Lower lobe of right lung (tissue), 2 donors: ENCODE data around the gene MYH13. TPM values are rescaled to one million over a fixed set of nuclear protein-coding genes. Genes with fewer than 3 reads are reported as not detected.

Experiments used
- ATAC-seq, 2 donors: fragments of 200-7000 bp; cut with Tn5 transposase; one replicate each; pipeline ENCODE4 v1.9.1; 2020 to 2022; ENCODE audit warnings: mild to moderate bottlenecking in 2 of 2, moderate library complexity in 2 of 2
- DNase-seq: peaks from one replicate; pipeline ENCODE4 v3.0.0-alpha.2; 2020
- H3K27ac ChIP-seq: fragments of 200-600 bp; one replicate; pipeline ENCODE4 v1.8.0; 2022
- H3K27me3 ChIP-seq: fragments of 200-600 bp; one replicate; pipeline ENCODE4 v1.8.0; 2022; ENCODE audit warnings: low read depth
- H3K36me3 ChIP-seq: fragments of 200-600 bp; one replicate; pipeline ENCODE4 v1.8.0; 2022; ENCODE audit warnings: mild to moderate bottlenecking
- H3K4me1 ChIP-seq: fragments of 200-600 bp; one replicate; pipeline ENCODE4 v1.8.0; 2022
- H3K4me3 ChIP-seq: fragments of 200-600 bp; one replicate; pipeline ENCODE4 v1.8.0; 2022; ENCODE audit warnings: mild to moderate bottlenecking
- H3K9me3 ChIP-seq: fragments of 200-600 bp; one replicate; pipeline ENCODE4 v1.8.0; 2022
- intact Hi-C: fragments of 100-400 bp; cut with DNase I; formaldehyde crosslinking; loops from one replicate; pipeline ENCODE4 v1.11.0; 2022
- total RNA-seq: library from RNA; stranded (reverse); fragmentation: NEBNext Ultra II Directional; extraction: Animal tissue kit (Norgen Biotek cat#: 25700); gene quantifications from one replicate; pipeline ENCODE4 v1.2.1, GENCODE V29; 2021
- TF ChIP-seq, protein P1 (sequence below): fragments of 200-600 bp; IDR thresholded peaks from one replicate; pipeline ENCODE4 v1.8.0; 2022; ENCODE audit warnings: antibody characterized with exemption, mild to moderate bottlenecking
- donor health status: DM: no; HTN: yes; CAD: no; lungs with severe emphysema.

The MYH13 gene
- total RNA-seq, 1 donor from 2014 or later: not detected

GRCh38 chr17:10415161-10415560, 42.4 kb upstream of the MYH13 start:
- H3K27me3 ChIP-seq: no peaks in the 10 kb centered on the region
- no peak overlapping the region for H3K4me3 ChIP-seq
- TF ChIP-seq, protein P1, sequence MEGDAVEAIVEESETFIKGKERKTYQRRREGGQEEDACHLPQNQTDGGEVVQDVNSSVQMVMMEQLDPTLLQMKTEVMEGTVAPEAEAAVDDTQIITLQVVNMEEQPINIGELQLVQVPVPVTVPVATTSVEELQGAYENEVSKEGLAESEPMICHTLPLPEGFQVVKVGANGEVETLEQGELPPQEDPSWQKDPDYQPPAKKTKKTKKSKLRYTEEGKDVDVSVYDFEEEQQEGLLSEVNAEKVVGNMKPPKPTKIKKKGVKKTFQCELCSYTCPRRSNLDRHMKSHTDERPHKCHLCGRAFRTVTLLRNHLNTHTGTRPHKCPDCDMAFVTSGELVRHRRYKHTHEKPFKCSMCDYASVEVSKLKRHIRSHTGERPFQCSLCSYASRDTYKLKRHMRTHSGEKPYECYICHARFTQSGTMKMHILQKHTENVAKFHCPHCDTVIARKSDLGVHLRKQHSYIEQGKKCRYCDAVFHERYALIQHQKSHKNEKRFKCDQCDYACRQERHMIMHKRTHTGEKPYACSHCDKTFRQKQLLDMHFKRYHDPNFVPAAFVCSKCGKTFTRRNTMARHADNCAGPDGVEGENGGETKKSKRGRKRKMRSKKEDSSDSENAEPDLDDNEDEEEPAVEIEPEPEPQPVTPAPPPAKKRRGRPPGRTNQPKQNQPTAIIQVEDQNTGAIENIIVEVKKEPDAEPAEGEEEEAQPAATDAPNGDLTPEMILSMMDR: no peak
- intact Hi-C loops: no loop called here
- no peaks in the 10 kb centered on the region for H3K4me1 ChIP-seq
- DNase-seq: no peak
- H3K36me3 ChIP-seq: no peaks in the 10 kb centered on the region
- no peak overlapping the region for H3K27ac ChIP-seq
- ATAC-seq: no peak
- no peaks in the 10 kb centered on the region for H3K9me3 ChIP-seq

DNA sequence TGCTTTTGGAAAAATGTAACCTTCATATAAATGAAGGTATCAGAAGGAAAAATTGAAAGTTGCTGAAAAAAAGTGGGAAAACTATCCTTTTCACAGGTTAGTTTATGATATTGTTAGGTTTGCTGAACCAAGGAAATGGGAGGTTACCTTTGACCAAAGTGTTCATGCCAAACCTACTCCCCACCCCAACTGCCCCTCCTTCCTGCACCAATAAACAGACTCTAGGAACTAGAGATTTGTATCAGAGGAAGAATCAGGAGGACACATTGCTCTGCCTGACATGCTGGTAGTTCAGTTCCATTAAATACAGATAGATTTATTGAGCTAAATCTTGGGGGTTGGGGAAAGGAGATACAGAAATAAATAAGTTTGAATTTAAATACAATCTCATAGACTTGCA, 30.8 kb upstream of the MYH13 start:
- ATAC-seq (no peak), DNase-seq (no peak)
- intact Hi-C loops: no loop called here
- H3K27me3 ChIP-seq: no peaks in the 10 kb centered on the region
- H3K4me3 ChIP-seq: no peak overlapping the region
- H3K27ac ChIP-seq: no peak overlapping the region
- H3K9me3 ChIP-seq: no peaks in the 10 kb centered on the region
- H3K4me1 ChIP-seq: no peaks in the 10 kb centered on the region
- no peaks in the 10 kb centered on the region for H3K36me3 ChIP-seq
- TF ChIP-seq, protein P1: no peak

DNA sequence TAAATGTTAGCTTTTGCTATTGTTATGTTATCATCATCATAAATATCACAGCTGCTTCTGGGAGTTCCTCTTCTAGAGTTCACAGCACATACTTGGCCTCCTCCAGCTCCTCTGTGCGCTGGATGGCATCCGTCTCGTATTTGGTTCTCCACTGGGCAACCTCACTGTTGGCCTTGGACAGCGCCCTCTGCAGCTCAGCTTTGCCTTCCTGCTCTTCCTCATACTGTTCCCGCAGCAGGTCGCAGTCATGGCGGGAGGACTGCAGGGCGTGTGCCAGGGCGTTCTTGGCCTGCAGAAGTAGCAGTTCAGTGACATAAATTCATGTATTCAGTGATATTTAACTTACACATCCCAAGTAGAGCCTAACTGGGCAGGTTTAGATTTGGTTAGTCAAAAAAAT, 25.5 kb upstream of the MYH13 start:
- H3K4me3 ChIP-seq: no peak overlapping the region
- no peak for ATAC-seq
- TF ChIP-seq, protein P1: no peak
- DNase-seq: no peak
- no peaks in the 10 kb centered on the region for H3K27me3 ChIP-seq
- no peaks in the 10 kb centered on the region for H3K9me3 ChIP-seq
- H3K27ac ChIP-seq: no peak overlapping the region
- H3K36me3 ChIP-seq: no peaks in the 10 kb centered on the region
- no peaks in the 10 kb centered on the region for H3K4me1 ChIP-seq
- intact Hi-C loops: no loop called here

DNA sequence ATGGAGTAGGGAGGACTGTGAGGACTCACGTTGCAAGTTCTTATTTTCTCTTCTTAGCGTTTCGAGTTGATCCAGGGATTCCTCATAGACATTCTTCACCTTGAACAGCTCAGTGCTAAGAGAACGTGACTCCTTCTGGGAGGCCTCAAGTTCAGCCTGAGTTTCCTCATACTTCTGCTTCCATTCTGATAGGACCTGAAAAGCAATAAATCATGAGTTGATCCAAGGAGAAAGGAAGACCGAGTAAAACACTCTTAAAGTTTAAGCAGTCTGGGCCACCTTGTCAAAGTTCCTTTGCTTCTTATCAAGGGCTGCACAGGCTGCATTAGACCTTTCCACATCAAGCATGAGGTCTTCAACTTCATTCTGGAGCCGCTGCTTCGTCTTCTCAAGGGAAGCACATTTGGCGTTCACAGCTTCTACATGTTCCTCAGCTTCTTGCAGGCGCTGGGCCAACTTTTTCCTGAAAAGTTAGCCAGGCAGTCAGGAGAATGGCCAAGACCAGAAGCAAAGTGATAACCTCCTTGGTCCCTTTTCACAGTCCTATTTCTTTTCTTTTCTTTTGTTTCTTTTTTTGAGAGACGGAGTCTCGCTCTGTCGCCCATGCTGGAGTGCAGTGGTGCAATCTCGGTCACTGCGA, 23.8 kb upstream of the MYH13 start:
- intact Hi-C loops: no loop called here
- TF ChIP-seq, protein P1: no peak
- no peaks in the 10 kb centered on the region for H3K4me1 ChIP-seq
- H3K4me3 ChIP-seq: no peak overlapping the region
- no peak for ATAC-seq
- H3K9me3 ChIP-seq: no peaks in the 10 kb centered on the region
- no peaks in the 10 kb centered on the region for H3K36me3 ChIP-seq
- no peaks in the 10 kb centered on the region for H3K27me3 ChIP-seq
- no peak overlapping the region for H3K27ac ChIP-seq
- no peak for DNase-seq

- Histone ChIP-seq H3K27me3 (peaks cover 10% of the 10 kb centered on the region), H3K4me1 (no peaks in the 10 kb centered on the region), H3K9me3 (no peaks in the 10 kb centered on the region), H3K36me3 (no peaks in the 10 kb centered on the region), H3K27ac (no peak overlapping the region), H3K4me3 (no peak overlapping the region)
- intact Hi-C loops: no loop called here
- TF ChIP-seq, protein P1: no peak
- ATAC-seq: no peak
- DNase-seq: no peak
Measured at GRCh38 chr17:10394201-10394887, 21.5 kb upstream of the MYH13 start.
